ENCODE measurements around the gene TSPAN17.
"Not testable (repeated sequence)": the region's sequence is repeated elsewhere in the genome, so short reads cannot be mapped to it uniquely, and the experiment has no call there.

TSPAN17 gene

GRCh38 chr5:176682016-176682531 lies 34.8 kb downstream of the TSPAN17 start:
- no peak for DNase-seq

GRCh38 chr5:176685010-176685409 lies 37.7 kb downstream of the TSPAN17 start:
- DNase-seq: no peak

- DNase-seq: no peak
Observed at GRCh38 chr5:176687247-176687646, 40.0 kb downstream of the TSPAN17 start.

GRCh38 chr5:176687881-176688280 lies 40.6 kb downstream of the TSPAN17 start:
- DNase-seq: no peak

- DNase-seq: no peak
Observed at GRCh38 chr5:176690911-176691310, 43.6 kb downstream of the TSPAN17 start.

GRCh38 chr5:176691524-176691923 lies 44.2 kb downstream of the TSPAN17 start:
- DNase-seq: no peak

- no peak for DNase-seq
Observed at GRCh38 chr5:176692326-176692725, 45.0 kb downstream of the TSPAN17 start.

- no peak for DNase-seq
Observed at GRCh38 chr5:176692839-176693476, 45.7 kb downstream of the TSPAN17 start.

GRCh38 chr5:176693477-176693851 lies 46.2 kb downstream of the TSPAN17 start:
- DNase-seq: no peak

GRCh38 chr5:176694146-176694545 lies 46.9 kb downstream of the TSPAN17 start:
- DNase-seq: no peak

- DNase-seq: no peak
Observed at GRCh38 chr5:176694631-176695030, 47.3 kb downstream of the TSPAN17 start.

- no peak for DNase-seq
Observed at GRCh38 chr5:176695073-176695472, 47.8 kb downstream of the TSPAN17 start.

- DNase-seq: no peak
Observed at GRCh38 chr5:176697267-176697933, 50.1 kb downstream of the TSPAN17 start.

- no peak for DNase-seq
Observed at GRCh38 chr5:176697934-176698538, 50.8 kb downstream of the TSPAN17 start.

- not testable (repeated sequence) for DNase-seq
Observed at GRCh38 chr5:176699446-176699845, 52.2 kb downstream of the TSPAN17 start.

- no peak for DNase-seq
Observed at GRCh38 chr5:176700239-176700847, 53.1 kb downstream of the TSPAN17 start.

- DNase-seq: no peak
Observed at GRCh38 chr5:176702671-176703641, 55.7 kb downstream of the TSPAN17 start.

- DNase-seq: no peak
Observed at GRCh38 chr5:176703857-176704256, 56.6 kb downstream of the TSPAN17 start.

GRCh38 chr5:176704355-176704754 lies 57.1 kb downstream of the TSPAN17 start:
- no peak for DNase-seq

GRCh38 chr5:176704817-176705216 lies 57.5 kb downstream of the TSPAN17 start:
- DNase-seq: no peak

Data from T-helper 1 cell (primary cell).